ENCODE data around the gene CDRT4.

GRCh38 chr17:15465045-15465701 is 2.2 kb downstream of the CDRT4 start:
- no peak for TF ChIP-seq CTCF (IDR thresholded peaks at IDR 0.05 in 2 of 3, conservative IDR thresholded peaks at IDR 0.05 in 1 of 3; ENCODE audit: control insufficient read depth in 2 of 3, extremely low read depth in 1 of 3, insufficient read depth in 1 of 3, low read depth in 3 of 3, low read length in 3 of 3)
- TF ChIP-seq RUNX3 (IDR thresholded peaks at IDR 0.05; ENCODE audit: low read length), result no peak
- no peak for TF ChIP-seq BHLHE40 (IDR thresholded peaks at IDR 0.05; ENCODE audit: borderline replicate concordance in 1 of 2, low read depth in 2 of 2, low read length in 1 of 2)
- TF ChIP-seq SP1 (IDR thresholded peaks at IDR 0.05; ENCODE audit: low read depth, low read length), result no peak
- no peak for TF ChIP-seq ESRRA (IDR thresholded peaks at IDR 0.05; ENCODE audit: low read length)
- no peak for TF ChIP-seq ZNF24 (IDR thresholded peaks at IDR 0.05)
- TF ChIP-seq POLR2A (IDR thresholded peaks at IDR 0.05; ENCODE audit: low read depth, low read length), result no peak
- TF ChIP-seq MEF2A (IDR thresholded peaks at IDR 0.05; ENCODE audit: insufficient read depth, low read depth, low read length), result no peak
- no peak for TF ChIP-seq KAT2A (conservative IDR thresholded peaks at IDR 0.05; ENCODE audit: control insufficient read depth, low read depth, low read length)
- TF ChIP-seq DPF2 (IDR thresholded peaks at IDR 0.05), result no peak
- TF ChIP-seq SREBF2 (IDR thresholded peaks at IDR 0.05; ENCODE audit: low read length), result no peak
- no peak for TF ChIP-seq FOXK2 (IDR thresholded peaks at IDR 0.05)
- TF ChIP-seq BMI1 (IDR thresholded peaks at IDR 0.05; ENCODE audit: borderline replicate concordance), result no peak
- no peak for TF ChIP-seq NFIC (IDR thresholded peaks at IDR 0.05; ENCODE audit: low read depth, low read length)
